ENCODE measurements around the gene PKD1L1.
A peak's percentile ranks its signal among the peaks of the same experiment; 100 is the strongest.
"Not testable (repeated sequence)": the region's sequence is repeated elsewhere in the genome, so short reads cannot be mapped to it uniquely, and the experiment has no call there.

PKD1L1 gene

DNA sequence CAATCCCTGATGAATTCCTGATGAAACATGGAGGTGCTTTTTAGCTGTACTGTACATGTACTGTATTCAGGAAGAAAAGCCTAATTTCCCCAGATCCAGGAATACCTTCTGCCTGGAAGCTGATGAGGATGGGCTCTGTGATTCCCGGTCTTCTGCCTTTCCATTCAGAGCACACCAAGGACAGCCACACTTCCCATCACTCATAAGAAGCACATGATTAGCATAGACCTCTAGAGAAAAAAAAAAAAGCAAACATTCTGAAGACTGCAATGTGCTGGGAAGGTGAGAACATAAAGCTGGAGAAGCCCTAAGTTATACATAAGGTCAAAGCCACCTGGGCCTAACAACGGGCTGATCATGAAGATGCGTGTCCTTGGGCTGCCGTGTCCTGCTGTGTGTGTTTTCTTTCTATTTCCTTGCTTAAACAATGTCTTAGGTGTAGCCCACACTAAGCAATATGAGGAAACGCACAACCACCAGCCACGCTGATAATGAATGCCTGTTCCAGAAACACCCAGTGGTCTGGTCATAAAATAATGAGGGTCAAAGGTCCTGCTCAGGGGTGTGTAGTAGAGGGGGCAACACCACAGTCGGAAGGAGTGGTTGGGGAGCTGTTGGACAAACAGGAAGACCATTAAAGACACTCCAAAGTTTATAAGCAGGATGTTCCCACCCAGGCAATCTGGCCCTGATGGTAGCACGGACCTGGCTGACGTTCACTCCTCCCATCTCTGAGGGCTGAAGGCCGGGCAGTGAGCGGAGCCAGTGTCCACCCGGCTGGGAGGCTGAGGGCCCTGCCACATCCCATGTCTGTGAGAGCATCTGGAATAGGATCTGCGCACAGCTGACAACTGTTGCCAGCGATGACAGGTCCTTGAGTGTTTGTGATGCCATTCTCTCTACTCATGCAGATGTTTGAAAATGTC, 7.9 kb downstream of the PKD1L1 start:
- no peak for FAIRE-seq
- no peak for DNase-seq (ENCODE audit: insufficient read length, low spot score)

DNA sequence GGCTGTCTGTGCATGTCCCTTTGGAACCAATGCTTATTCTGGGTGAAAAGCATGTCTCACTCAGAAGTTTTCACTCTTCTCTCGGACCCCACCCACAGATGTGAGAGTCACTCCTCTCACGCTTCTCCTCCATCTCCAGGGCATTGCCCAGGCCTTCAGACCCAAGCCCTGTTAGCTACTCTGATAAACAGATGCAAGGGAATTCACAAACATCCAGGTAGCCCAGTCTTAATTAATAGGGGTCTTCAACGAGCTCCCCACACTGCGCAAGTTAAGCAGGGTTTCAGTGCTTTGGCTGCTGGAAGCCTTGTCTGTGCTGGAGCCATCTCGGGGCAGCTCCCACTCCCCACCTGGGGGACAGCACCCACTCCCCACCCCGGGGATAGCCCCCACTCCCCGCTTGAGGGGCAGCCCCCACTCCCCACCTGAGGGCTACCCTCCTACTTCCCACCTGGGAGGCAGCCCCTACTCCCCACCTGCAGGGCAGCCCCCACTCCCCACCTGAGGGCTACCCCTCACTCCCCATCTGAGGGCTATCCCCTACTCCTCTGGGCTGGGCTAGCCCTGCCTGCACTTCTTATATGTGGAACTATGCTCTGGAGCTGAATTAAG, 8.7 kb downstream of the PKD1L1 start:
- no peak for FAIRE-seq

DNA sequence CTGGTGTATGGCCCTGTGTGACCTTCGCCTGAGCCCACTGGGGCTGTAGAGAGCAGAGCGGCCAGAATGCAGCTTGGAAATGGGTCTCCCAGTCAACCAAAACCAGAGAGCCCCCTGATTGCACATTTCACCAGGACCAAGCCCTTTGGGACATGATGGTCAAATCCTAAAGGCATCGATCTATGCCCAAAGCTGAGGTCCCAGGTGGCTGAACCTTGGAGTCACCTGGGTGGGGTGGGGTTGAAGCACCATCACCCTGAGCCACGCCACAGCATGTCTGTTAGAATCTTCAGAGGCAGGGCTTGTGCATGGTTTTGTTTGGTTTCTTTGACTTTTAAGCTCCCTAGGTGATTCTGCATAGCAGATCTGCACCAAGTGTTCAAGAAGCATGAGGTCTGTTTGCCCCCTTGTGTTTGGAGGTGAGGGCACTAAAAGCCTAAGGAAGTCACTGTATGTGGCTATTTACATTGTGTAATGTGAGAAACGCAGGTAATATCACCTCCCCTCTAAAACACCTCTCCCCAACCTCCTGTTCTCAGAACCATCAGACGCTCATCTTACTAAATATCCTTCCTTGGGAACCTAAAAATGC, 9.6 kb downstream of the PKD1L1 start:
- FAIRE-seq, result peak; percentile 28

More for the DNA sequence above, 8.7 kb downstream of the PKD1L1 start:
- DNase-seq (ENCODE audit: insufficient read length, low spot score), result no peak

DNA sequence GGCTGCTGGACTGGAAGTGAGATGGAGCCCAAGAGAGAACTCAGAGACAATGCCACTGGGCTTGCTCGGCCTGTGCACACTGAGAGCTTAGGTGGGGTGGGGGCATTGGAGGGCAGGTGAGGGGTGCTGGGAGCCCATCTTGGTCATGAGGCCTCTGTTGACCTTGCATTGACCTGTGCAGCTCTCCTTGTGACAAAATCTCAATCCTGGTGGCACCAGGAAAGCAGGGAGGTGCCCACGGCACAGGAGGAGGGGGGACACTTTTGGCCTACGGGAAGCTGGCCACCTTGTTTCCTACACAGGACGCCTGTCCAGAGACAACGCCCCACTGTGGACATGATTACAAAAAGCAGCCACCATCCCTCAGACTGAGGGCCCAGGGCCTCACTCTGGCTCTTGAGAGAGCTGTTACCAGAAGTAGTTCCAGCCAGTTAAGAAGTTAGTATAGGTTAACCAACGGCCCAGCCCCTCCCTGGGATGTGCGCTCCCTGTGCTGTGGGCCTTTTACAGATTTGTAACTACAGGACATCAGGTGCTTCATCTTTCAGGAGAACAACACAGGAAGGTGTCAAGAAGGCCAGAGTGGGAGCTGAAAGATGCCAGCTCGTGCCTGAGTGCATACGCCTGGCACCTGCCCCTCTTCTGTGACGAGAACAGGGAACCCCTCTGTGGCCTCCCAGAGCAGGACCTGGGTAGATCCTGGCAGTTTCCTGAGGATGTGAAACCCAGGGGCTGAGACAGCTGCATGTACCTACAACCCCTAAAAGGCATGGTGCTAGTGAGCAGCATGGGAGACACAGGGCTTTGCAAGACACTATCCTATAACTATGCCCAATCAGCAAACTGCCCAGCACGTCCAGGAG, 10.3 kb downstream of the PKD1L1 start:
- peak; percentile 42 for DNase-seq (ENCODE audit: insufficient read length, low spot score)
- no peak for FAIRE-seq

More for the DNA sequence above, 9.6 kb downstream of the PKD1L1 start:
- DNase-seq (ENCODE audit: insufficient read length, low spot score), result no peak

DNA sequence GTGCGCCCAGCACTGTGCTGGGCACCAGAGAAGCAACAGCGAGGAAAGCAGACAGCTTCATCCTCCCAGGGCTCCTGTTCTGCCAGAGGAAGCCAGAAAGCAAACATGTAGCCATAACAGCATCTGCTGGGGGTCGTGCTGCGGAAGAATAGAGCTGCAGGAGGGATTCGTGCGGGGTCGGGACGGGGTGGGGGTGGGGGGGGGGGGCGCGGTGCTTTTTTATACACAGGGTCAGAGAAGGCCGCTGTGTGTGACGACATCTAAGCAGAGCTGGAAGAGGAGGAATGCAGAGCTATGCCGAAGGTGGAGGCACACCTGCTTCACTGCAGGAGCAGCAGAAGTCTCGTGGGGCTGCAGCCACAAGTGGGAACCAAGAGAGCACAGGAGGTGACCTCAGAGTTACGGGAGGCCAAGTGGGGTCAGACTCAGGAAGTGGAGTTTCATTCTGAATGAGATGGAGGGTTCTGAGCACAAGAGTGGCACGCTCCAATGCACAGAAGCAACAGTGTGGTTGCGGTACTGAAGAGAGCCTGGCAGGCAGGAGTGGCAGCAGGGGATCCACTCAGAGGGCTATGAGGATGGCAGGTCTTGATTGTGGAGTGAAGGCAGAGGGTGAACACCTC, 11.1 kb downstream of the PKD1L1 start:
- FAIRE-seq, result peak; percentile 100
- peak; percentile 78 for DNase-seq (ENCODE audit: insufficient read length, low spot score)

DNA sequence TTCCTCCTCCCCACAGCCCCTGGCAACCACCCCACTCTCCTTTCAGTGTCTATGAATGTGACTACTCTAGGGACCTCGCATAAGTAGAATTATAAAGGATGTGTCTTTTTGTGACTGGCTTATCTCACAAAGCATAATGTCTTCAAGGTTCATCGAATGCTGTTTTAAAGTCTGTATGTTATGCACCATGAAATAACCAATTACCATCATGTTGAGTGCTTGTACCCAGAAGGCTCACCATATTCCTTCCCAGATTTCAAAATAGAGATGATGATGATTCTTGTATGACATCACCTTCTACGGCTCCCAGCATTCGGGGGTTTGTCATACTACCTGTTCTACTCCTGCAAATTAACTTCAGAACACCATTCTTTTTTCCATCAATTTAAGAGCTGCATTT, 11.9 kb downstream of the PKD1L1 start:
- FAIRE-seq, result no peak

DNA sequence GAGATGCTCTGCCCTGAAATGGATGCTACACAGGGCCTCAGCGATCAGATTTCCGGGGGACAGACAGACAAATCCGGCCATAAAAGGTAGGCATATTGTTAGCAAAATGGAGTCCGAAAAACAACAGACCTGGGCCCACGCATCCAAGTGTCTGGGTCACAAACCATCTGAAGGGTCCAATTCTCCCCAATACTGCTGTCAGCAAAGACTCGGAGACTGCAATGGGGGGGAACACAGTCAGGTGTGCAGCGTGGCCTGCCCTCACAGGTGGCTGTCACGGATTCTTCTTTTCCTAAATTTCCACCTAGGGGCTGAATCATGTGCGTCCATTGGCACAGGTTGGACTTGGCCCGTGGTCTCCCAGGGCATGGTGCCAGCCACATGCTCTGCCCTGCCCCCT, 12.9 kb downstream of the PKD1L1 start:
- DNase-seq (ENCODE audit: insufficient read length, low spot score) (no peak), FAIRE-seq (no peak)

More for the DNA sequence above, 11.9 kb downstream of the PKD1L1 start:
- DNase-seq (ENCODE audit: insufficient read length, low spot score), result no peak

DNA sequence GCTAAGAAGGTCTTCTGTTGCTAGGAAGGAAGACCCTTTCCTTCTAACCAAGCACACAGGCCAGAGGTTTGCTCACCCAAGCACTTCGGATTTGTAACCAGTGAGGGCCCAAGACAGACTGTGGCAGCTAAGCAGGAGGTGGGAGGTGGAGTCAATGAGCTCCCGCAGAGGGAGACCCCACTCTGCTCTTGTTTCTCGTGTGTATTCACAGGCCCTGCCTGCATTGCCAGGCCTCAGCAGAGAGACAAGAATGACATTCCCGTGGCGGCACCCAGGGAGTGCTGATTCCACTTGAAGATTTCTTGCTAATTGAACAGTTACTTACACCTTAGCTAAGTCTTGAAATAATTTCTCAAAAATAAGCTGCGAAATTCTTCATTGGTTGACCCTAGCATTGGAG, 13.4 kb downstream of the PKD1L1 start:
- no peak for FAIRE-seq
- no peak for DNase-seq (ENCODE audit: insufficient read length, low spot score)

DNA sequence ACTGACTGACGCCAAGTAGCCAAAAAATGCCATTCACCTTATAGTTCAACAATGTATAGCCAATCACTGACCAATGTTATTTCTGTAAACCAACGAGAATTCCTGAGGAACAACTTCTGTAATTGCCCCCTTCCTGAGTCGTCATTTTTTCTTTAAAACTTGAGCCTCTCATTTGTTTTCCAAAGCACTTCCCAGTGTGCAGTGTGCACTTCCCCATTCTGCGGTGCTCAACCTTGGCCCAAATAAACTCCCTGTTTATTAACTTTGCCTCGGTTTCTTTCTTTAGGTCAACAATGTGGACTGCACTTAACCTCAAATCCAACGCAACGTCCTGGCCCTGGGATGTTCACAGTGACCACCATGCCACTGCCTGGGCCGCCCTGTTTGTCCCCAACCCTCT, 15.1 kb downstream of the PKD1L1 start:
- DNase-seq (ENCODE audit: insufficient read length, low spot score) (no peak), FAIRE-seq (no peak)

DNA sequence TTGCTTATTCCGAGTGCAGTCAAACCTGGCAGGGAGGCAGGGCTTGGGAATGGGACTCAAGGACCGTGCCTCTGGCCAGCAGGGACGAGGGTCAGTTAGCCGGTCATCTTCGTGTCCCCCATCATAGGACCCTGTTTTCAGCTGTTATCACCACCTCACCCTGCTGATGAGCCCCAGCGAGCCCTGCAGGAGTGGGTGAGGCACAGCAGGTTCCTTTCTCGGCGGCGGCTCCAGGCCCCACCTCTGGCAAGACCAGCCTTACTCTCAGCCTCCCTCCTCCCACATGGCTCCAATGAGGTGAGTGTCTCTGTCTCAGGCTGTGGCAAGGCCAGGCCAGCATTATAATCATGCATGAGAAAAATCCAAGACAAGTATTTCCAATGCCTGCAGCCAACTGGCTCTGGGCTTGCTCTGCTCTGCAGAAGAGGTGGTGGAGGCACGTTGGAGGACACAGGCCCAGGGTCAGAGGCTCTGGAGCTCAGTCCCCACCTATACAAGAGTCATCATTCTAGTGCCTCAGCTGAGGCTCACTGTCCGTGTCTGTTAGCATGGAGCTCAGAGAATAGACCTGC, 15.7 kb downstream of the PKD1L1 start:
- DNase-seq (ENCODE audit: insufficient read length, low spot score) (no peak), FAIRE-seq (no peak)

DNA sequence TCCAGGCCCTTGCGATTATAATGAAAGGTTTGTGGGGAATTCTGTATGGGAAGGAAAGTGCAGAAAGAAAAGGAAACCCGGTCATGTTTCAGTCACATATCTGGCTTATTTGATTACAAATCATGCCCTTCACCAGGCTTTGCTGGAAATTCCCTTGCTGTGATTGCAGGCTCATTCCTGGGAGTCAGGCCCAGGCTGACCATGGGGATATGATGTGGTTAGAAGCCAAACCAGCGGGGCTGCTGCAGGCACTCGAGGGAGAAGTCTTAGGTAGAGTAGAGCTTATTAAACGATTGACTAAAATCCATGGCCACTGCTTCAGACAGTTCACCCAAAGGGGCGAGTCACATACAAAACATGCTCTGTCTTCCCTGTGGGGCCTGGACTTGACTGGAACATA, 16.2 kb downstream of the PKD1L1 start:
- FAIRE-seq (no peak), DNase-seq (ENCODE audit: insufficient read length, low spot score) (no peak)

DNA sequence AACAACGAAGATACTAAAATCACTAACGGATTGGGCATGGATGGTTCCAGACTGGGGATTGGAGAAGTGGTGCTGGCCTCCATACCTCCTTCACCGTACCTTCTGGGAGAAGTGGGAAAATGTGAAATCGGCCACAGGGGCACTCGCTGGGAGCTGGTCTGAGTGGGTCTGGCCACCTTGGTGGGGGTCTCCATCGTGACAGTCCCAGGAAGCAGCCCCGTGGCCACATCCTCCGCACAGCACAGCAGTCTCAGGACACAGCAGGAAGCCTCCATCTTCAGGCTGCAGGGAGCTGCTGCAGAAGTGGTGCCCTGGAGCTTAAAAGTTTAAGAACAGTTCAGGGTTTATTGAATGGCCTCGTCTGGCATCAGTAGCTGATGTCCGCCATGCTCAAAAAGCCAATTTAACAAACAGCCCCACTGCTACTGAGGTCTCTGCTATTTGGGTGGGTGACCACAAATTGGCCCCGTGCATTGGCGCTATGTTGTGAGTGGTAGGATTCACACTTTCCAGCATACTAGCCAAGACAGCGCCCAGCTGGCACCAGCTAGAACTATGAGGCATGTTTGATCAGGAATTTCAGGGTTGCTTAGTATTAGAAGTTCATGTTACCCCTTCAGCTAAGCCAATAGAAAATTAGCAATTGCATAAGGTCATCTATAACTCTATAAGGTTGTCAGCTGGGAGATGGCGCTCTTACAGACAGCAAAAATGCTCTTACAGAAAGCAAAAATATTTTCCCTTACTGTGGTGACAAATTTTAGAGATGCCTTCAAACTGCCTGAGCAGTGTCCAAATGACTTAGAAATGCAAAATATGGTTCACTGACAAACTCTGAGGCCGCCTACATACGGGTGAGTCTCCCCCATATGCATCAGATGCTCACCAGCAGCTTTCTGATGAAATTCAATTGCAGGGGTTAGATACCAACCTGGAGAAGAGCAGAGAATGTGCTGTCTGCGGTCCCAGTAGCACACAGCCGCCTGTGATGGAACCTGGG, 17.0 kb downstream of the PKD1L1 start:
- DNase-seq (ENCODE audit: insufficient read length, low spot score) (no peak), FAIRE-seq (no peak)

DNA sequence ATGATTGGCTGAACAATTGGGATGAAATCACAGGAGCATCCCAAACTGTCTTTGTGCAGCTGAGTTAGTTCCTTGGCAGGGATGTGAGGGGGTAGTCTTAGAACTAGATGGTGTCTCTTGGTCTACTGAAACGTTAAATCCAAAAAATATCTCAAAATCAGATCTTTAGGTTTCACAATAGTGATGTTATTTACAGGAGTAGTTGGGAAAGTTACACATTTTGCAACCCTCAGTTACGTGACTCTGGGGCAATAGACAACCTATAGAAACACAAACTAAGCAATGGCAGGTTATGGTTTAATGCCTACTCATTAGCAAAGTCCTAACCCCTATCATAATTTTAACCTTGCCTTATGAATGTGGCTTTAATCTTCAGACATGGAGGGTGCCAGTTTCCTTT, 24.0 kb downstream of the PKD1L1 start:
- no peak for FAIRE-seq
- DNase-seq (ENCODE audit: insufficient read length, low spot score), result no peak

DNA sequence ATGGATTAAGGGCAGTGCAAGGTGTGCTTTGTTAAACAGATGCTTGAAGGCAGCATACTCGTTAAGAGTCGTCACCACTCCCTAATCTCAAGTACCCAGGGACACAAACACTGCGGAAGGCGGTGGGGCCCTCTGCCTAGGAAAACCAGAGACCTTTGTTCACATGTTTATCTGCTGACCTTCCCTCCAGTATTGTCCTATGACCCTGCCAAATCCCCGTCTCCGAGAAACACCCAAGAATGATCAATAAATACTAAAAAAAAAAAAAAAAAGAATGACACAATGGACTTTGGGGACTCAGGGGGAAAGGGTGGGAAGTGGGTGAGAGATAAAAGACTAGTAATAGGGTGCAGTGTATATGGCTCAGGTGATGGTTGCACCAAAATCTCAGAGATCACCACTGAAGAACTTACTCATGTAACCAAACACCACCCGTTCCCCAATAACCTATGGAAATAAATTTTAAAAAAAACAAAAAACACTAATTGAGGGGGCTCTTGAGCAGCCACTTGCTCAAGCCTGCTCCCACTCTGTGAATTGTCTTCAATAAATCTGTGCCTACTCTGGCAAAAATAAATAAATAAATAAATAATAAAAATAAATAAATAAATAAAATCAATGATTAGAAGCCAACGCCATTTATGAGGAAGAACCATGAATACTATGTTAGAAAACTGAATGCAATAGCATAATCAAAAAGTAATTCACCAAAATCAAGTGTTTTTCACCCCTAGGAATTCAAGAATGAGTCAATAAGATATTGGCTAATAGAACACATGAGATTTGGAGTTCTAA, 25.0 kb downstream of the PKD1L1 start:
- not testable (repeated sequence) for FAIRE-seq; DNase-seq (ENCODE audit: insufficient read length, low spot score)

DNA sequence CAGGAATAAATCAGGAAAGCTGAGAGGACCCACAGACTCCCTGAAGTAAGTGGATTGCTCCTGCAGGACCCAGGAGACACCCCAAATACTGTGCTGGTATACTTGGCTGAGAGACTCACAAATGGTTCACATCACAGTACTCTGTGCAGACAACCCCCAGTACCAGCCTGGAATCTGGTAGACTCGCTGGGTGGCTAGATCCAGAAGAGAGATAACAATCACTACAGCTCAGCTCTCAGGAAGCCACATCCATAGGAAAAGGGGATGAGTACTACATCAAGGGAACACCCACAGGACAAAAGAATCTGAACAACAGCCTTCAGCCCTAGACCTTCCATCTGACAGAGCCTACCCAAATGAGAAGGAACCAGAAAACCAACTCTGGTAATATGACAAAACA, 31.8 kb downstream of the PKD1L1 start:
- FAIRE-seq; DNase-seq (ENCODE audit: insufficient read length, low spot score): not testable (repeated sequence)

DNA sequence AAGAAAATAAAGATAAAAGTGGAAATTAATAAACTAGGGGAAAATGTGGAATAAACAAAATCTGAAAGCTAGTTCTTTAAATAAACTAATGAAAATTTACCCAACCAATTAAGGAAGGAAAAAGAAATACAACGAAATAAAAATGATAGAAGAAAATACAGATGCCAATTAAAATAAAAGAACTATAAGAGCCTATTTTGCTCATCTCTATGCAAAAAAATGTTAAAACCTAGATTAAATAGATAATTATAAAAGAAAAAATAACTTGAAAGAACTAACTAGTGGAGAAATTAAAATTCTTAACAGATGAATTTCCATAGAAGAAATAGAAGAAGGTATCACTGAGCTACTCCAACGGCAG, 32.7 kb downstream of the PKD1L1 start:
- FAIRE-seq, result no peak

DNA sequence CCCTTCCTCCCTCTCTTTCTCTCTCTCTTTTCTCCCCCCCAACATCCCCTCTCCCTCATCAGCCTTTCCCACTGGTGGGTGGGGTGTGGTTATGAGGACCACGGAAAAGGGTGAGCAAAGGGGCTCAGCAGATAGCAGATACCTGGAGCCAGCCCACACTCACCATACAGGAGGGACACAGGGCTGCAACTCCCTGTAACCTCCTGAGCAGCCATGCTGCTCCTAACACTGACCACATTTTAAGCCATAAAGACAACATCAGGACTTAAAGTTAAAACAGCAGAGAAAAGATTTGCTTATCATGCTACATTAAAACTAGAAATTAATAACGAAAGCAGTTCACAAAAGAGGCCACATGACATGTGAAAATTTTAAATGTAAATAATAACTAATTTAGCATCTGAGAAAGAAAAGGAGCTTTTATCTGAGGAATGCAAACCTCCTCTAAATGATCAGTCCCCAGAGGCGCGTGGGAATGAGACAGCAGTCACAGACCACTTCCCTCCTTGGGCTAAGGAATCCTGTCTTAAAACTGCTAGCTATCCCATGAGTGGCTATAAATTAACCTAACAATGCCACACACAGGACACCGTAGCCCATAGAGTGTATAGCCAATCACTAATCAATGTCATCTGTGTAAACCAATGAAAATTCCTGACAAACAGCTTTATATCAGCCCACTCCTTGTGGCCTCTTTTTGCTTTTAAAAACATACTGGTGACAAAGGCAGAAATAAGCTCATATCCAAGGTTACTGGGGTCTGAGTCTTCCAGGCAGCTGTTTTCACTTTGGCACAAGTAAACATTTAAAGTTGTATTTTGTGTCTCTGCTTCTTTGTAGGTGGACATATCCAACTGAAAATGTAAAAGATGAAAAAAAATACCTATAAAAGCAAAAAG, 33.3 kb downstream of the PKD1L1 start:
- no peak for FAIRE-seq
- DNase-seq (ENCODE audit: insufficient read length, low spot score), result no peak

More for the DNA sequence above, 32.7 kb downstream of the PKD1L1 start:
- no peak for DNase-seq (ENCODE audit: insufficient read length, low spot score)
